ENCODE measurements around the gene COA7.
"Not testable (repeated sequence)": the region's sequence is repeated elsewhere in the genome, so short reads cannot be mapped to it uniquely, and the experiment has no call there.

The COA7 gene

GRCh38 chr1:52697795-52698674 lies at the start of gene COA7:
TSS of gene COA7 (minus strand) at chr1:52698347. CDS start at chr1:52698326, 21 bp downstream.
- Histone ChIP-seq H3K4me1 (ENCODE audit: control insufficient read depth in 1 of 2, insufficient read depth in 2 of 2, low read length in 2 of 2) (peaks cover 0 to 6% of the 10 kb centered on the region in 2 donors), H3K27ac (ENCODE audit: low read length) (peak within 1 kb of the TSS; percentile 63), H3K36me3 (ENCODE audit: control insufficient read depth in 1 of 2, insufficient read depth in 2 of 2, low read length in 2 of 2) (no peaks in the 10 kb centered on the region), H3K9me3 (ENCODE audit: control insufficient read depth in 1 of 2, low read length in 2 of 2) (no peaks in the 10 kb centered on the region), H3K27me3 (ENCODE audit: low read depth, low read length) (no peaks in the 10 kb centered on the region), H3K4me3 (ENCODE audit: low read depth in 1 of 2, low read length in 2 of 2) (peak within 1 kb of the TSS; percentile 61 to 75)

- H3K4me3 ChIP-seq (ENCODE audit: low read depth in 1 of 2, low read length in 2 of 2), result no peak overlapping the region
- H3K9me3 ChIP-seq (ENCODE audit: control insufficient read depth in 1 of 2, low read length in 2 of 2), result no peaks in the 10 kb centered on the region
- no peaks in the 10 kb centered on the region for H3K36me3 ChIP-seq (ENCODE audit: control insufficient read depth in 1 of 2, insufficient read depth in 2 of 2, low read length in 2 of 2)
- H3K4me1 ChIP-seq (ENCODE audit: control insufficient read depth in 1 of 2, insufficient read depth in 2 of 2, low read length in 2 of 2), result peaks cover 7 to 26% of the 10 kb centered on the region in 2 donors
- H3K27me3 ChIP-seq (ENCODE audit: low read depth, low read length), result no peaks in the 10 kb centered on the region
- no peak overlapping the region for H3K27ac ChIP-seq (ENCODE audit: low read length)
Observed at GRCh38 chr1:52747450-52747849, 49.3 kb upstream of the COA7 start.

GRCh38 chr1:52746189-52746588 lies 48.0 kb upstream of the COA7 start:
- H3K4me3 ChIP-seq (ENCODE audit: low read depth in 1 of 2, low read length in 2 of 2), result no peak overlapping the region
- H3K27me3 ChIP-seq (ENCODE audit: low read depth, low read length), result no peaks in the 10 kb centered on the region
- no peaks in the 10 kb centered on the region for H3K9me3 ChIP-seq (ENCODE audit: control insufficient read depth in 1 of 2, low read length in 2 of 2)
- peaks cover 0 to 14% of the 10 kb centered on the region in 2 donors for H3K4me1 ChIP-seq (ENCODE audit: control insufficient read depth in 1 of 2, insufficient read depth in 2 of 2, low read length in 2 of 2)
- no peak overlapping the region for H3K27ac ChIP-seq (ENCODE audit: low read length)
- H3K36me3 ChIP-seq (ENCODE audit: control insufficient read depth in 1 of 2, insufficient read depth in 2 of 2, low read length in 2 of 2), result no peaks in the 10 kb centered on the region

GRCh38 chr1:52741259-52741658 lies 43.1 kb upstream of the COA7 start:
- Histone ChIP-seq H3K27me3 (ENCODE audit: low read depth, low read length) (no peaks in the 10 kb centered on the region), H3K27ac (ENCODE audit: low read length) (no peak overlapping the region), H3K4me1 (ENCODE audit: control insufficient read depth in 1 of 2, insufficient read depth in 2 of 2, low read length in 2 of 2) (peaks cover 0 to 13% of the 10 kb centered on the region in 2 donors), H3K9me3 (ENCODE audit: control insufficient read depth in 1 of 2, low read length in 2 of 2) (no peaks in the 10 kb centered on the region), H3K4me3 (ENCODE audit: low read depth in 1 of 2, low read length in 2 of 2) (no peak overlapping the region), H3K36me3 (ENCODE audit: control insufficient read depth in 1 of 2, insufficient read depth in 2 of 2, low read length in 2 of 2) (no peaks in the 10 kb centered on the region)

DNA sequence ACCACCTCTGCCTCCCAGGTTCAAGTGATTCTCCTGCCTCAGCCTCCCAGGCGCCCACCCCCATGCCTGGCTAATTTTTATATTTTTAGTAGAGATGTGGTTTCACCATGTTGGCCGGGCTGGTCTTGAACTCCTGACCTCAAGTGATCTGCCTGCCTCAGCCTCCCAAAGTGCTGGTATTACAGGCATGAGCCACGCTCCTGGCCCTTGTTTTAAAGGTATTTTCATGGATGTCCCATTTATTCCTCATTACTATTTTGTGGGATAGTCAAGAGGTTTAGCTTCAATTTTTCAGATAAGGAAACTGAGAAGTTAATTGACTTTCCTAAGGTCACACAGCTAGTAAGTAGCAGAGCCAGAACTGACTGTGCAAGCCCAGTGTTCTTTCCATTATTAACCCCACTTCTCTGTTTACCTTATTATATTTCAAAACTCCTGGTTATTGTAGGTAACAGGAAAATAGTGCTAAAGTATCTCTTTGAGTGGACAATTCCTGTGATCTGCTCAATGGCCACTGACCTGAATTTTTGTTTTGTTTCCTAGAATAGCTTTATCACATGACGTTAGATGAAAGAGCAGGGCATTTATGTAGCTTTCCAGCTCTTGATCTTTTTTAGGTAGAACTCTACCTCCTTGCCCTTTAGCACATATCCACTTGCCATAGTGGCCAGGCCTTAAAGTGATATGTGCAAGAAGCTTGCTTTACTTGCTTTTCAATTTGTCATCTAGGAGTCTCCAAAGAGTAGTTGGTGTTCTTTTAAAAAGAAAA lies 41.7 kb upstream of the COA7 start:
- no peaks in the 10 kb centered on the region for H3K27me3 ChIP-seq (ENCODE audit: low read depth, low read length)
- H3K27ac ChIP-seq (ENCODE audit: low read length), result no peak overlapping the region
- no peaks in the 10 kb centered on the region for H3K9me3 ChIP-seq (ENCODE audit: control insufficient read depth in 1 of 2, low read length in 2 of 2)
- no peak overlapping the region for H3K4me3 ChIP-seq (ENCODE audit: low read depth in 1 of 2, low read length in 2 of 2)
- H3K36me3 ChIP-seq (ENCODE audit: control insufficient read depth in 1 of 2, insufficient read depth in 2 of 2, low read length in 2 of 2), result no peaks in the 10 kb centered on the region
- H3K4me1 ChIP-seq (ENCODE audit: control insufficient read depth in 1 of 2, insufficient read depth in 2 of 2, low read length in 2 of 2), result peaks cover 0 to 13% of the 10 kb centered on the region in 2 donors

DNA sequence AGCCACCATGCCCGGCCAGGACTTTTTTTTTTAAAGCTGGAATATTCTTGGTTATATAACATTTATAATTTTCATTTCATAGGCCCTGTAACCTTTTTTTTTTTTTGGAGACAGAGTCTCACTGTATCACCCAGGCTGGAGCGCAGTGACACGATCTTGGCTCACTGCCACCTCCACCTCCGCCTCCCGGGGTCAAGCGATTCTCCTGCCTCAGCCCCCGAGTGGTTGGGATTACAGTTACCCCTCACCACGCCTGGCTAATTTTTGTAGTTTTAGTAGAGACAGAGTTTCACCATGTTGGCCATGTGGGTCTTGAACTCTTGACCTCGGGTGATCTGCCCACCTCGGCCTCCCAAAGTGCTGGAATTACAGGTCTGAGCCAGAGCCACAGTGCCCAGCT lies 40.7 kb upstream of the COA7 start:
- Histone ChIP-seq H3K27ac (ENCODE audit: low read length) (no peak overlapping the region), H3K27me3 (ENCODE audit: low read depth, low read length) (no peaks in the 10 kb centered on the region), H3K9me3 (ENCODE audit: control insufficient read depth in 1 of 2, low read length in 2 of 2) (no peaks in the 10 kb centered on the region), H3K4me3 (ENCODE audit: low read depth in 1 of 2, low read length in 2 of 2) (no peak overlapping the region), H3K4me1 (ENCODE audit: control insufficient read depth in 1 of 2, insufficient read depth in 2 of 2, low read length in 2 of 2) (peaks cover 0 to 13% of the 10 kb centered on the region in 2 donors), H3K36me3 (ENCODE audit: control insufficient read depth in 1 of 2, insufficient read depth in 2 of 2, low read length in 2 of 2) (no peaks in the 10 kb centered on the region)

GRCh38 chr1:52738148-52738547 lies 40.0 kb upstream of the COA7 start:
- Histone ChIP-seq H3K4me1 (ENCODE audit: control insufficient read depth in 1 of 2, insufficient read depth in 2 of 2, low read length in 2 of 2) (peaks cover 0 to 13% of the 10 kb centered on the region in 2 donors), H3K27ac (ENCODE audit: low read length) (no peak overlapping the region), H3K4me3 (ENCODE audit: low read depth in 1 of 2, low read length in 2 of 2) (no peak overlapping the region), H3K27me3 (ENCODE audit: low read depth, low read length) (no peaks in the 10 kb centered on the region), H3K36me3 (ENCODE audit: control insufficient read depth in 1 of 2, insufficient read depth in 2 of 2, low read length in 2 of 2) (no peaks in the 10 kb centered on the region), H3K9me3 (ENCODE audit: control insufficient read depth in 1 of 2, low read length in 2 of 2) (no peaks in the 10 kb centered on the region)

- H3K4me3 ChIP-seq (ENCODE audit: low read depth in 1 of 2, low read length in 2 of 2); H3K36me3 ChIP-seq (ENCODE audit: control insufficient read depth in 1 of 2, insufficient read depth in 2 of 2, low read length in 2 of 2); H3K4me1 ChIP-seq (ENCODE audit: control insufficient read depth in 1 of 2, insufficient read depth in 2 of 2, low read length in 2 of 2); H3K9me3 ChIP-seq (ENCODE audit: control insufficient read depth in 1 of 2, low read length in 2 of 2); H3K27me3 ChIP-seq (ENCODE audit: low read depth, low read length); H3K27ac ChIP-seq (ENCODE audit: low read length): not testable (repeated sequence)
Observed at GRCh38 chr1:52735371-52735770, 37.2 kb upstream of the COA7 start.

DNA sequence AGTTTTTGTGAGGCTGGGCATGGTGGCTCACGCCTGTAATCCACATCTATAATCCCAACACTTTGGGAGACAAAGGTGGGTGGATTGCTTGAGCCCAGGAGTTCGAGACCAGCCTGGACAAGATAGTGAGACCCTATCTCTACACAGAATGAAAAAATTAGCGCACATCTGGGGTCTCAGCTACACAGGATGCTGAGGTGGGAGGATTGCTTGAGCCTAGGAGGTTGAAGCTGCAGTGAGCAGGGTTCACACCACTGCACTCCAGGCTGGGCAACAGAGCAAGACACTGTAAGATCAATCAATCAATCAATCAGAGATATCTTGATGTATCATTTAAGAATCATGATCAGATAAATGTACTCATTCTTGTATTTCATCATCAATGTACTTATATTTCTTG lies 35.2 kb upstream of the COA7 start:
- Histone ChIP-seq H3K4me3 (ENCODE audit: low read depth in 1 of 2, low read length in 2 of 2) (no peak overlapping the region), H3K27ac (ENCODE audit: low read length) (no peak overlapping the region), H3K36me3 (ENCODE audit: control insufficient read depth in 1 of 2, insufficient read depth in 2 of 2, low read length in 2 of 2) (no peaks in the 10 kb centered on the region), H3K9me3 (ENCODE audit: control insufficient read depth in 1 of 2, low read length in 2 of 2) (no peaks in the 10 kb centered on the region), H3K4me1 (ENCODE audit: control insufficient read depth in 1 of 2, insufficient read depth in 2 of 2, low read length in 2 of 2) (peaks cover 0 to 4% of the 10 kb centered on the region in 2 donors), H3K27me3 (ENCODE audit: low read depth, low read length) (no peaks in the 10 kb centered on the region)

- no peak overlapping the region for H3K4me3 ChIP-seq (ENCODE audit: low read depth in 1 of 2, low read length in 2 of 2)
- H3K27ac ChIP-seq (ENCODE audit: low read length), result no peak overlapping the region
- H3K9me3 ChIP-seq (ENCODE audit: control insufficient read depth in 1 of 2, low read length in 2 of 2), result no peaks in the 10 kb centered on the region
- H3K27me3 ChIP-seq (ENCODE audit: low read depth, low read length), result no peaks in the 10 kb centered on the region
- H3K36me3 ChIP-seq (ENCODE audit: control insufficient read depth in 1 of 2, insufficient read depth in 2 of 2, low read length in 2 of 2), result no peaks in the 10 kb centered on the region
- H3K4me1 ChIP-seq (ENCODE audit: control insufficient read depth in 1 of 2, insufficient read depth in 2 of 2, low read length in 2 of 2), result peaks cover 0 to 14% of the 10 kb centered on the region in 2 donors
Observed at GRCh38 chr1:52727956-52728656, 30.0 kb upstream of the COA7 start.

DNA sequence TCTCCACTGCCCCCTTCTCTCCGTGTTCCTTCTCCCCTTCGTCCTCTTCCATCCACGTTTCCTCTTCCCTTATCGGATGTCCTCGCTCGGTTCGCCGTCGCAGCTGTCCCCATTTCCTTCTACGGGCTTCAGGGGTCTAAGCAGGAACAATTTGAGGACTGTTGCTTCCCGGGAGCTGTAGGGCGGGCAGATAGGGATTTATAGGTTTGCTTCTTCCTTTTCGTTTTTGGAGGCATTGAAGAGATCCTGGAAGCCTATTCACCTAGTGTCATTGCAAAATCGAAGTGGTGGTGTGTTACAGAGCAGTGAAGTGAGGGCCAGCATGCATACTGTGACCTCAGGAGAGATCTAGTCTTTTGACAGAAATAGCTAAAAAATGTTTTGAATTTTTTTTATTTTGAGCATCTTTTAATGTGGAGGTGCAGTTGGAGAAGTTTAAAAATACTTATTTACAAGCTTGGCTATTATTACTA lies 29.0 kb upstream of the COA7 start:
- no peaks in the 10 kb centered on the region for H3K27me3 ChIP-seq (ENCODE audit: low read depth, low read length)
- H3K27ac ChIP-seq (ENCODE audit: low read length), result peak overlapping the region; percentile 90
- no peaks in the 10 kb centered on the region for H3K36me3 ChIP-seq (ENCODE audit: control insufficient read depth in 1 of 2, insufficient read depth in 2 of 2, low read length in 2 of 2)
- peak overlapping the region; percentile 96 to 97 for H3K4me3 ChIP-seq (ENCODE audit: low read depth in 1 of 2, low read length in 2 of 2)
- no peaks in the 10 kb centered on the region for H3K9me3 ChIP-seq (ENCODE audit: control insufficient read depth in 1 of 2, low read length in 2 of 2)
- H3K4me1 ChIP-seq (ENCODE audit: control insufficient read depth in 1 of 2, insufficient read depth in 2 of 2, low read length in 2 of 2), result peaks cover 0 to 14% of the 10 kb centered on the region in 2 donors
